Measurements from ENCODE around the gene PTPRE.

The PTPRE gene

DNA sequence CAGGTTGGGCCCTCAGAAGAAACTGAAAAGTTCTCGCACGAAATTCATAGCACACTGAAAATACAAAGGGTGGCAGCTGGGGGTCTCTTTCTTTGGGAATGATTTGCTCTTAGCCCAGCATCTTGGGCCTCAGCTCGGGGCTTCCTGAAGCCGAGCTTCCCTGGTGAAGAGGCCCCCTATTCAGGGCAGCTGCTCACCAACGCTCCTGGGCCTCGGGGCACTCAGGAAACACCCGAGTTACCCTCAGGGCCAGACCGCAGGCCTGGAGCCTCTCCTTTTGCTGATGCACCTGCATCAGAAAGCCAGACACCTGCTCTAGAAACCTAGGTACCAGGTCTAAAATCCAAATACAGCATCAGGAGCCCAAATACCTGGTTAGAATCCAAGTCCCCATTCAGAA is 85.5 kb downstream of the PTPRE start:
- Mint-ChIP-seq H3K27me3 (ENCODE audit: low read depth, poor library complexity) (peaks cover 28% of the 10 kb centered on the region), H3K27ac (no peak overlapping the region), H3K4me3 (no peak overlapping the region), H3K36me3 (ENCODE audit: low read depth) (no peaks in the 10 kb centered on the region), H3K9me3 (no peaks in the 10 kb centered on the region), H3K4me1 (peaks cover 14% of the 10 kb centered on the region)
- TF ChIP-seq, protein P1, sequence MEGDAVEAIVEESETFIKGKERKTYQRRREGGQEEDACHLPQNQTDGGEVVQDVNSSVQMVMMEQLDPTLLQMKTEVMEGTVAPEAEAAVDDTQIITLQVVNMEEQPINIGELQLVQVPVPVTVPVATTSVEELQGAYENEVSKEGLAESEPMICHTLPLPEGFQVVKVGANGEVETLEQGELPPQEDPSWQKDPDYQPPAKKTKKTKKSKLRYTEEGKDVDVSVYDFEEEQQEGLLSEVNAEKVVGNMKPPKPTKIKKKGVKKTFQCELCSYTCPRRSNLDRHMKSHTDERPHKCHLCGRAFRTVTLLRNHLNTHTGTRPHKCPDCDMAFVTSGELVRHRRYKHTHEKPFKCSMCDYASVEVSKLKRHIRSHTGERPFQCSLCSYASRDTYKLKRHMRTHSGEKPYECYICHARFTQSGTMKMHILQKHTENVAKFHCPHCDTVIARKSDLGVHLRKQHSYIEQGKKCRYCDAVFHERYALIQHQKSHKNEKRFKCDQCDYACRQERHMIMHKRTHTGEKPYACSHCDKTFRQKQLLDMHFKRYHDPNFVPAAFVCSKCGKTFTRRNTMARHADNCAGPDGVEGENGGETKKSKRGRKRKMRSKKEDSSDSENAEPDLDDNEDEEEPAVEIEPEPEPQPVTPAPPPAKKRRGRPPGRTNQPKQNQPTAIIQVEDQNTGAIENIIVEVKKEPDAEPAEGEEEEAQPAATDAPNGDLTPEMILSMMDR (IDR thresholded peaks at IDR 0.05), result no peak
- no peak for DNase-seq

DNA sequence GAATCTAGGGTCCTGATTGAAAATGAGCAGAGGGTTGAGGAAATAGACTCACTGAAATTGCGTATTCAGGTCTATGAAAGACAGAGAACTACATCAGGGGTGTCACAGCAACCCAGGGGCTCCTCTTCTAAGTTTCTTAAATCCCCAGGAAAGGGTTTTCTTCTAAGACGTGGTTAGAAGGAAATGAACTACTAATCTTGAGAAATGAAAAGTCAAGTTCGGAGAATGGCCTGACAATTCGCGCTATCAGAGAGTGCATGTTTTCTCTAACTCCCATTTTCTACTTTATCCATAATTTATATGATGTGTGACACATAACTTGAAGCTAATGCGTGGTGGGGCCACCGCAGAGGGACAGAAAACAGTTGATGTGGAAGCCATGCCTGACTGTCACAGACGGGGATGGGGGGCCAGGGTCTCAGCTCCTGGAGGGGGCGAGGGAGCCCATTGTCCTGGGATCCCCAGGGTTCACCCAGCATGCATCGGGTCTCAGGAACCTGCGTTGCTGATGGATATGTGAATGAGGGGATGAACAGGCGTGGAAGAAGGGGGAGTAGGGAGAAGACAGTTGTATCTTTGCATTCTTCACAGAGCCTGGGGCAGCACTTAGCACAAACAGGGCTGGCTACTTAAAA is 86.3 kb downstream of the PTPRE start:
- H3K4me1 Mint-ChIP-seq, result peaks cover 22% of the 10 kb centered on the region

DNA sequence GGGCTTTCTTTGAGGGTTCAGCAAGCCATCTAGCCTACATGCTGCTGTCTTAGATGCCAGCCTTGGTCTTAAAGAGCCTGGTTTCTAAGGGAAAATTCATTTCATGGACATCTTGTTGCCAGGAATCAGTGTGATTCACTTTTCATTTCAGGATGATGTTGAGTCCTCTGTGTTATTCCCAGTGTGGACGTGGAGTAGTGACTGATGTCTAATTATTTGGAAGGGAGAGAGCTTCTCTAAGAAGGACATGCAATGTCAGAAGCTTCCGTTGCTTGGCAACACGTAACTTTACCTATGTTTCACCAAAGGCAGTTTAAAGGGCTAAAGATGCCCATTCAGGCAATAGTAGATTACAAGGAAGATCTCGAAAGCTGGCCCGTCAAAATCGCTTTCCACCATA is 89.0 kb downstream of the PTPRE start:
- Mint-ChIP-seq H3K4me1 (peaks cover 39% of the 10 kb centered on the region), H3K4me3 (no peak overlapping the region), H3K27ac (no peak overlapping the region), H3K9me3 (no peaks in the 10 kb centered on the region), H3K27me3 (ENCODE audit: low read depth, poor library complexity) (peaks cover 46% of the 10 kb centered on the region), H3K36me3 (ENCODE audit: low read depth) (no peaks in the 10 kb centered on the region)
- DNase-seq, result no peak
- TF ChIP-seq, protein P1 (IDR thresholded peaks at IDR 0.05), result no peak

More for the DNA sequence above, 86.3 kb downstream of the PTPRE start:
- H3K27me3 Mint-ChIP-seq (ENCODE audit: low read depth, poor library complexity), result peaks cover 32% of the 10 kb centered on the region
- H3K4me3 Mint-ChIP-seq, result no peak overlapping the region
- H3K27ac Mint-ChIP-seq, result no peak overlapping the region
- TF ChIP-seq, protein P1 (IDR thresholded peaks at IDR 0.05), result no peak
- H3K9me3 Mint-ChIP-seq, result no peaks in the 10 kb centered on the region
- H3K36me3 Mint-ChIP-seq (ENCODE audit: low read depth), result no peaks in the 10 kb centered on the region
- DNase-seq, result no peak

DNA sequence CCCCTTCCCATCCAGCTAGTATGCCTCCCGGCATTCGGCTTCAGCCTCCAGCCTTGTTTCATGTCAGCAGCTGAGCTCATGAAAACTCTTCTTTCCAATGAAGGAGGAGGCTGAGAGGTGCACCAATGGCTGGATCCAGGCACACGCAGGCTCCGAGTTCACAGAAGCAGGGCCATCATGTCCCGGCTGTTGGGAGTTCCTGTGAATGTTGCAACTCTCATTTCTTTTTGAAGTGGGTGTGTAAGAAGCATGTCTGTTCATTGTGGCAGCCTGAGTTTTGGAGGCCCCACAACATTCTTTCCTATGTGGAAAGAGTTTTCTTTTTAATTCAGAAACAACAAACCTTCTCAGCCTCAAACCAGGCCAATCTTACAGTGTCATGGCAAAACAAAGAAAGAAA is 89.7 kb downstream of the PTPRE start:
- TF ChIP-seq, protein P1 (IDR thresholded peaks at IDR 0.05), result no peak
- no peaks in the 10 kb centered on the region for H3K9me3 Mint-ChIP-seq
- H3K4me3 Mint-ChIP-seq, result no peak overlapping the region
- DNase-seq, result no peak
- no peaks in the 10 kb centered on the region for H3K36me3 Mint-ChIP-seq (ENCODE audit: low read depth)
- no peak overlapping the region for H3K27ac Mint-ChIP-seq
- H3K4me1 Mint-ChIP-seq, result peaks cover 38% of the 10 kb centered on the region
- H3K27me3 Mint-ChIP-seq (ENCODE audit: low read depth, poor library complexity), result peaks cover 50% of the 10 kb centered on the region

DNA sequence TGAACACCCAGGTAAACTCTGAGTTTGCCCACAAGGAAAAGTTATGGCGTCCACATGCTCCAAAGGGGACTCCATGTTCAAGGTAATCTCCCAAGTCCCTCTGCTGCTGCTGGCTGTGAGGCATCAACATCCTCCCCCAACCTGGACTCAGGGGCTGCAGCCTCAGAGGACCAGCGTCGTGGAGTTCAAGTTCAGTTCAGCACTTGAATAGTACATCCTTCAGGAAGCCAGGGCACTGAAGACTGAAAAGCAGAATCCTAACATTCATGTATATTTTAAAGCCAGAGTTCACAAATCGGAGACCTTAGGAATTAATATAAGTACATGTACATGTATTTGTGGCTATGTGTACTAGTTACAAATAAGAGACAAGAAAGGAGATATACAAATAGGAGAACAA is 90.4 kb downstream of the PTPRE start:
- Mint-ChIP-seq H3K9me3 (no peaks in the 10 kb centered on the region), H3K4me1 (peaks cover 40% of the 10 kb centered on the region), H3K4me3 (no peak overlapping the region), H3K27ac (no peak overlapping the region), H3K36me3 (ENCODE audit: low read depth) (no peaks in the 10 kb centered on the region), H3K27me3 (ENCODE audit: low read depth, poor library complexity) (peaks cover 50% of the 10 kb centered on the region)
- TF ChIP-seq, protein P1 (IDR thresholded peaks at IDR 0.05), result no peak
- DNase-seq, result no peak

DNA sequence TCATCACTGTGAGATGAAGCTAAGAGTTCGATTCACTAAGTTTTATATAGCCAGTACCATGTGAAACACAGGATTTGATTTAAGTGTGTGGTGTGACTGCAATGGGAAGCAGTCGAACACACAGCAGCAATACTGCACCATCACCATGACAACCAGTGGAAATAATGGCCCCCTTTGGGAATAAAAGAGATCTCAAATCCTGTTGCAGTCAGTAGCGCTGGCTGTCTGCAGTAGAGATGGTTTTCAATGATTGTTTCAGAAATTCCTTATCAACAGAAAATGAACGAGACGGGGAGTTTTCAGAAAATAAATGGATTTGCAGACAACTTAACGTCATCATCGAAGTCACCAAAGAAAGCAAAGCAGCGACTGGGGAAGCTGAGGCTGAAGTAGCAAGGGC is 91.0 kb downstream of the PTPRE start:
- Mint-ChIP-seq H3K27ac (no peak overlapping the region), H3K4me3 (peak overlapping the region; percentile 5), H3K4me1 (peaks cover 40% of the 10 kb centered on the region)

More for the DNA sequence above, 91.0 kb downstream of the PTPRE start:
- DNase-seq, result no peak
- Mint-ChIP-seq H3K9me3 (no peaks in the 10 kb centered on the region), H3K27me3 (ENCODE audit: low read depth, poor library complexity) (peaks cover 46% of the 10 kb centered on the region), H3K36me3 (ENCODE audit: low read depth) (no peaks in the 10 kb centered on the region)
- TF ChIP-seq, protein P1 (IDR thresholded peaks at IDR 0.05), result no peak
